Measurements from ENCODE around the gene STK32B. TPM values are rescaled to one million over a fixed set of nuclear protein-coding genes. Genes with fewer than 3 reads are reported as not detected.

Gene STK32B
- total RNA-seq, 1 experiment from 2014 or later, result 1.1 TPM

DNA sequence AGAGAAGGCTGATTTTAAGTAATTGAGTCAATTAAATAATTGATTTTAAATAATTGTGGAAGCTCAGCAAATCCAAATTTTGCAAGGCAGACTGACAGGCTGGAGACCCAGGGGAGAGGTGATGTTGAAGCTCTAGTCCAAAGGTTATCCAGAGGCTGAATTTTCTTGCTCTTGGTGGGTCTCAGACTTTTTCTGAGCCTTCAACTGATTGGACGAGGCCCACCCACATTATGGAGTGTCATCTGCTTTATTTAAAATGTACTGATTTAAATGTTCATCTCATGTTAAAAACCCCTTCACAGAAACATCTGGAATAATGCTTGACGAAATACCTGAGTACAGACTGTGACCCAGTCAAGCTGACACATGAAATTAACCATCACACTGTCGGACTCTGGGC is 20.4 kb upstream of the STK32B start:
- TF ChIP-seq, protein P1, sequence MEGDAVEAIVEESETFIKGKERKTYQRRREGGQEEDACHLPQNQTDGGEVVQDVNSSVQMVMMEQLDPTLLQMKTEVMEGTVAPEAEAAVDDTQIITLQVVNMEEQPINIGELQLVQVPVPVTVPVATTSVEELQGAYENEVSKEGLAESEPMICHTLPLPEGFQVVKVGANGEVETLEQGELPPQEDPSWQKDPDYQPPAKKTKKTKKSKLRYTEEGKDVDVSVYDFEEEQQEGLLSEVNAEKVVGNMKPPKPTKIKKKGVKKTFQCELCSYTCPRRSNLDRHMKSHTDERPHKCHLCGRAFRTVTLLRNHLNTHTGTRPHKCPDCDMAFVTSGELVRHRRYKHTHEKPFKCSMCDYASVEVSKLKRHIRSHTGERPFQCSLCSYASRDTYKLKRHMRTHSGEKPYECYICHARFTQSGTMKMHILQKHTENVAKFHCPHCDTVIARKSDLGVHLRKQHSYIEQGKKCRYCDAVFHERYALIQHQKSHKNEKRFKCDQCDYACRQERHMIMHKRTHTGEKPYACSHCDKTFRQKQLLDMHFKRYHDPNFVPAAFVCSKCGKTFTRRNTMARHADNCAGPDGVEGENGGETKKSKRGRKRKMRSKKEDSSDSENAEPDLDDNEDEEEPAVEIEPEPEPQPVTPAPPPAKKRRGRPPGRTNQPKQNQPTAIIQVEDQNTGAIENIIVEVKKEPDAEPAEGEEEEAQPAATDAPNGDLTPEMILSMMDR (conservative IDR thresholded peaks at IDR 0.05; ENCODE audit: low read depth, low read length), result no peak
- TF ChIP-seq EZH2phosphoT487 (IDR thresholded peaks at IDR 0.05; ENCODE audit: borderline replicate concordance, low read length), result no peak
- ATAC-seq (no peak), DNase-seq (no peak)
- H3K9me2 ChIP-seq (replicated peaks; ENCODE audit: low read length), result no peaks in the 10 kb centered on the region
- no peak overlapping the region for H3K4me3 ChIP-seq (ENCODE audit: low read length)
- H3K4me2 ChIP-seq (ENCODE audit: low read length), result no peak overlapping the region
- POLR2A ChIA-PET (ENCODE audit: unreplicated experiment), result no interaction called here
- CTCF ChIA-PET, result no interaction called here
- H3K9ac ChIP-seq (ENCODE audit: low read length), result no peak overlapping the region
- no peaks in the 10 kb centered on the region for H3K79me2 ChIP-seq (ENCODE audit: low read length)
- intact Hi-C loops (cut with micrococcal nuclease), result no loop called here
- H4K20me1 ChIP-seq (ENCODE audit: low read length), result no peaks in the 10 kb centered on the region
- H3K4me1 ChIP-seq (ENCODE audit: insufficient read depth, low read length), result no peaks in the 10 kb centered on the region
- no peaks in the 10 kb centered on the region for H3F3A ChIP-seq (ENCODE audit: low read length, unreplicated experiment)
- BruUV-seq (replicated peaks), result no TSS peak
- no peak overlapping the region for H2AFZ ChIP-seq (ENCODE audit: low read length)
- H3K36me3 ChIP-seq (ENCODE audit: low read depth, low read length), result no peaks in the 10 kb centered on the region
- no peak overlapping the region for H3K27ac ChIP-seq (ENCODE audit: low read length)
- H3K9me3 ChIP-seq (ENCODE audit: low read length), result no peaks in the 10 kb centered on the region
- H3K27me3 ChIP-seq (ENCODE audit: low read length), result peaks cover 5% of the 10 kb centered on the region

DNA sequence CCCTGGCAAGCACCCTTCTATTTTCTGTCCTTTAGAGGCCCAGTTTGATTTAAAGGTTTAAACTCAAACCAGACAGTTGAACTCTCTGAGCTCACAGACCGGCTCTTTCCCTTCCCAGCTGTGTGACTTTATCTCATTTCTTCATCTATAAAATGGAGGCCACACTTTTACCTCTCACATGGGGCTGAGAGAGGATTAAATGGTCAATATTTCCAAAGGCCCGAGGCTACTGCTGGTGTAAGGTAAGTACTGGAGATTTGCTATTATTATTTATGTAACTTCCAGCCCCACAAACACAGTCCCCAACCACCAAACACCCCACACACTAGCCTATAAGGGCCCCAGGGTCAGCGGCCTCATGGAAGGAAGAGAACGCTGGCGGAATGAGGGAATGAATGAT is 18.5 kb upstream of the STK32B start:
- Histone ChIP-seq H2AFZ (ENCODE audit: low read length) (no peak overlapping the region), H3K4me3 (ENCODE audit: low read length) (no peak overlapping the region), H3K79me2 (ENCODE audit: low read length) (no peaks in the 10 kb centered on the region), H3K27me3 (ENCODE audit: low read length) (no peaks in the 10 kb centered on the region; the same call in 1 of the 2 replicates), H3K4me1 (ENCODE audit: insufficient read depth, low read length) (peaks cover 9% of the 10 kb centered on the region), H3K36me3 (ENCODE audit: low read depth, low read length) (no peaks in the 10 kb centered on the region), H4K20me1 (ENCODE audit: low read length) (no peaks in the 10 kb centered on the region), H3K9ac (ENCODE audit: low read length) (no peak overlapping the region), H3K9me3 (ENCODE audit: low read length) (no peaks in the 10 kb centered on the region), H3F3A (ENCODE audit: low read length, unreplicated experiment) (no peaks in the 10 kb centered on the region), H3K27ac (ENCODE audit: low read length) (no peak overlapping the region), H3K4me2 (ENCODE audit: low read length) (no peak overlapping the region), H3K9me2 (replicated peaks; ENCODE audit: low read length) (no peaks in the 10 kb centered on the region)
- POLR2A ChIA-PET (ENCODE audit: unreplicated experiment), result no interaction called here
- BruUV-seq (replicated peaks), result no TSS peak
- DNase-seq (no peak), ATAC-seq (no peak)
- CTCF ChIA-PET, result no interaction called here
- intact Hi-C loops (cut with micrococcal nuclease), result no loop called here
- TF ChIP-seq EZH2phosphoT487 (IDR thresholded peaks at IDR 0.05; ENCODE audit: borderline replicate concordance, low read length), result no peak
- TF ChIP-seq, protein P1 (conservative IDR thresholded peaks at IDR 0.05; ENCODE audit: low read depth, low read length), result no peak
- no peak for TF ChIP-seq EZH2 (IDR thresholded peaks at IDR 0.05; ENCODE audit: low read length, unreplicated experiment)

DNA sequence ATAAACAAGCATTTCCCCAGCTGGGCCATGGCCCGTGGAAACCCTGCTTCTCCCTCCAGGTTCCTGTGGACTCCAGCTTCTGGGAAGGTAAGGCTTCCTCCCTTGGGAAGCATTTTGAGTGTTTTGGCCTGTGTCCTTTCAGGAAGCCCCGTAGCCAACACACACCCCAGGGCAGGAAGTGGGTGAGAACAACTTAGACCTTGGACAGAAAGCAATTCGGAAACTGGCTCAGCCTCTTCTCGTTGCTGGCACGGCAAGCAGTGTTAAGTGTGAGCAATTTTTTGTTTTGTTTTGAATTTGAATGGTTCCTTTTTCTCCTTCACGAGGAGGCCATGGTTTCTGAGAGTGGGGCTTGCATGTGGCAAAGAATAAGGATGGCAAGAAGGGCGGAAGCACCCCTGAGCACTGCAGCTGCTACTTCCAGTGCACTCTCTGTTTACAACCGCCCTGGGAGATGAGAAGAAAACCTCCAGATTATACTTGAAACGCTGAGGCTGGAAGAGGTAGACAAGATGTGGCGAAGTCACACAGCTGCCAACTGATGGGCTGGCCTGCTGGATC is 17.9 kb upstream of the STK32B start:
- TF ChIP-seq EZH2phosphoT487 (IDR thresholded peaks at IDR 0.05; ENCODE audit: borderline replicate concordance, low read length) (no peak), EZH2 (IDR thresholded peaks at IDR 0.05; ENCODE audit: low read length, unreplicated experiment) (no peak)
- TF ChIP-seq, protein P1 (conservative IDR thresholded peaks at IDR 0.05; ENCODE audit: low read depth, low read length), result no peak
- POLR2A ChIA-PET (ENCODE audit: unreplicated experiment), result no interaction called here
- Histone ChIP-seq H3K9ac (ENCODE audit: low read length) (no peak overlapping the region), H3K27me3 (ENCODE audit: low read length) (no peaks in the 10 kb centered on the region; the same call in 1 of the 2 replicates), H3K4me2 (ENCODE audit: low read length) (no peak overlapping the region), H4K20me1 (ENCODE audit: low read length) (no peaks in the 10 kb centered on the region), H3K4me3 (ENCODE audit: low read length) (no peak overlapping the region), H3K4me1 (ENCODE audit: insufficient read depth, low read length) (peaks cover 13% of the 10 kb centered on the region), H3K79me2 (ENCODE audit: low read length) (no peaks in the 10 kb centered on the region), H3K9me2 (replicated peaks; ENCODE audit: low read length) (no peaks in the 10 kb centered on the region), H3K27ac (ENCODE audit: low read length) (no peak overlapping the region), H3K36me3 (ENCODE audit: low read depth, low read length) (no peaks in the 10 kb centered on the region), H3K9me3 (ENCODE audit: low read length) (no peaks in the 10 kb centered on the region), H2AFZ (ENCODE audit: low read length) (0 out of 2 replicates have a peak overlapping the region, but pooled peaks have one; percentile 38), H3F3A (ENCODE audit: low read length, unreplicated experiment) (no peaks in the 10 kb centered on the region)
- DNase-seq (no peak), ATAC-seq (no peak)
- no TSS peak for BruUV-seq (replicated peaks)
- CTCF ChIA-PET, result no interaction called here
- intact Hi-C loops (cut with micrococcal nuclease), result no loop called here
